NCI-H2029 (cell line): Measurements from ENCODE around the gene ABL2.
"Not testable (repeated sequence)": the region's sequence is repeated elsewhere in the genome, so short reads cannot be mapped to it uniquely, and the experiment has no call there.

Source experiments
- DNase-seq: peaks from one replicate; lab custom pipeline; 2025; lab: John Stamatoyannopoulos, UW

ABL2 gene

GRCh38 chr1:179135168-179135567 lies 94.3 kb downstream of the ABL2 start:
- not testable (repeated sequence) for DNase-seq

DNA sequence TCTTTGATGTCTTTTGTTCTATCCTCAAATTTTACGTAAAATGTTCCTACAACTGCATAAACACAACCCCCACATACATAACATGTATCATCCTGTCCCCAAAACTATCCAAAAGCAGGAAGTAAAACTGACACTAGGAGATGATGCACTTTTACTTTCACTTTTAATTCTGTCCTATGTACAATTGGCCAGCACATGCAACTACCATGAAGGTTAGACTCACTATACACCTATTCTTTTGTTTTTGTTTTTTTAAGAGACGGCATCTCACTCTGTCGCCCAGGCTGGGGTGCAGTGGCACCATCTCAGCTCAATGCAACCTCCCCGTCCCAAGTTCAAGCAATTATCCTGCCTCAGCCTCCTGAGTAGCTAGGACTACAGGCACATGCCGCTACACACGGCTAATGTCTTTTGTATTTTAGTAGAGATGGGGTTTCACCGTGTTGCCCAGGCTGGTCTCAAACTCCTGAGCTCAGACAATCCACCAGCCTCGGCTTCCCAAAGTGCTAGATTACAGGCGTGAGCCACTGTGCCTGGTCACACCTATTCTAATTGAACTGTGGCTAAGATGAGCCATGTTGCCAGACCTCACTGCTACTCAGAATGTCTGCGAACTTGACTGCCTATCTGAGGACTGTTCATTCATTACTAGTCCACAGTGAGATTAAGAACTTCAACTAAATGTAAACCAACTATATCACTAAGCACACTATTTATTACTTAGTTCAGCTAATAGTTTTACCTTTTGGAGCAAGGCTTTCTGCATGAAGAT lies 99.6 kb downstream of the ABL2 start:
- no peak for DNase-seq

DNA sequence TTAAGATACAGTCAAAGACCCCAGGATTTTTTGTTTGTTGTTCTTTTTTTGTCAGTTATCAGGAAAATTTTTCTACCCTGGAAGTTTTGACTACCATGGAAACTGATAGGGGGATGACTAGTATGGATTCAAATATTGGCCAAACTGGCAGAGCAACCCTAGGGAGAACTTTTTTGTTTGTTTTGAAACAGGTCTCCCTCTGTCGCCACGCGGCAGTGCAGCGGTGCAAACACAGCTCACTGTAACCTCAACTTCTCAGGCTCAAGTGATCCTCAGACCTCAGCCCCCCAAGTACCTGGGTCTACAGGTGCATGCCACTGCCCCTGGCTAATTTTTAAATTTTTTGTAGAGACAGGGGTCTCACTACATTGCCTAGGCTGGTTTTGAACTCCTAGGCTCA lies 101.0 kb downstream of the ABL2 start:
- DNase-seq = no peak

- no peak for DNase-seq
These were observed 102.1 kb downstream of the ABL2 start for GRCh38 chr1:179127163-179127895.

DNA sequence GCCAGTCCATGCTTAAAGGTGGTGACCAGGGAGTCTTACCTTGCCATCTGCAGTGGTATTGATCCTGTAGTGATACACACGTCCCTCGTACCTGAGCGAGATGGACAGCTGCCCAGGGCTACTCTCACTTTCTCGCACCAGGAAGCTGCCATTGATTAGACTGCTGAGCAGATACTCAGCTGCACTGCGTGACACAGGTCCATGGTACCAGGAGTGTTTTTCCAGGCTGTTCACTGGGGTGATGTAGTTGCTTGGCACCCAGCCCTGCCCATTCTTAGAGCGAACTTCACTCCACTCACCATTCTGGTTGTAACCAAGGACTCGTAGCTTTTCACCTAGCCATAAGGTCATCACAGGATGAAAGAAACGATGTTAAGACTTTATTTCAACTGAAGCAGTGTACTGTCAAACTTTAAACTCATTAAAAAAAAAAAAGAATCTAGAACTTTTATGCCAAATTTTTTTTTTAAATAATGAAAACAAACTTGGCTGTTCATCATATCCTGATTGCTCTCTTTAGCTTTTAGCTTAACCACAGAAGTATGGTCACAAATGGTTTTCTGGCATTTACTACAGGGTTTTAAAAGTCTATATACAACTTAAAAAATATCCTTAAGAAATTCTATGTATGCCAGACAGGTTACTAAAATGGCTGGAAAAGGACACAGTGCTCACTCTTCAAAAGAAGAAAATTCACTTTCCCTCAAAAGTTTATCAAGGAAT lies 103.0 kb downstream of the ABL2 start:
- no peak for DNase-seq

DNA sequence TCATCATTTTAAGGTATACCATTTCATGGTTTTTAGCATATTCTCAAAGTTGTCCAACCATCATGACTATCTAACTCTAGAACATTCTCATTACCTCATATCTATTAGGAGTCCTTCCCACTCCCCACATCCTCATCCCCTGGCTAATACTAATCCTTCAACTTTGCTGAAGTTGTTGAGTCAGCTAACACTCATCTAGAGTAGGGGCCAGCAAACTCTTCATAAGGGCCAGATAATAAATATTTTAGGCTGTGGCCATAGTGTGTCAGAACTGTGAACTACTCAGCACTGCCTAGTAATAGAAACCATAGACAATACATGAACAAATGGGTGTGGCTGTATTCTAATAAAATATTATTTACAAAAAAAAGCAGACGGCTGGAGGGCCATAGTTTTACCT lies 104.6 kb downstream of the ABL2 start:
- no peak for DNase-seq

GRCh38 chr1:179121159-179121938 lies 108.1 kb downstream of the ABL2 start:
- no peak for DNase-seq

DNA sequence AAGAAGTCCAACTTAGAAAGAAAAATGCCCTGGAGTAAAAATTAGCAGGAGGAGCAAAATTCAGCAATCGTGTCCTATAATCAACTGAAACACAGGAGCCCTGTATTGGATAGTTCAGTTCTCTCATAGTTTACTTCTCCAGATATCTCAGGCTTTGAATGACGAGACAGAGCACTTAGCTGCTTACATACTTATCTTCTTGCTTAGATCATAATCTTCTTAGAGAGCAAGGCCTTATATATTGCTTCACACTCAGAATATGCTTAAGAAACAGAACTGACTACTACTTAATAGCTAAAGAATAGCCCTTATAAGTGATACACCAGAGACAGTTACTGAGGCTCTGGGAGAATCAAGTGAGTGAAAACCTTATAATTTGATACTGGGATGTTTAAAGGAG lies 108.7 kb downstream of the ABL2 start:
- no peak for DNase-seq

GRCh38 chr1:179119513-179119912 lies 110.0 kb downstream of the ABL2 start:
- DNase-seq = no peak

DNA sequence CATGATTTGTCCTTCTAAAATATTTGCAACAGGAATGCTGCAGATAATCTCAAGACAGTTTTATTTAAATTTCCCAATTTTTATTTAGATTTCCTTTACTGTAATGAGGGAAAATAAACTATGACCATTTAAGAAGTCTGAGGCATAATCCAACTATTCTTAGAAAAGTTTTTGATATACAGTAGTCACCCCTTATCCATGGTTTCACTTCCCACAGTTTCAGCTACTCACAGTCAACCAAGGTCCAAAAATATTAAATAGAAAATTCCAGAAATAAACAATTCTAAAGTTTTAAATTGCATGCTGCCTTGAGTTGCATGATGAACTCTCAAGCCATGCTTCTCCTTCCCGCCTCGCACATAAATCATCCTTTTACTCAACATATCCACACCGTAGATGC lies 114.3 kb downstream of the ABL2 start:
- no peak for DNase-seq

DNA sequence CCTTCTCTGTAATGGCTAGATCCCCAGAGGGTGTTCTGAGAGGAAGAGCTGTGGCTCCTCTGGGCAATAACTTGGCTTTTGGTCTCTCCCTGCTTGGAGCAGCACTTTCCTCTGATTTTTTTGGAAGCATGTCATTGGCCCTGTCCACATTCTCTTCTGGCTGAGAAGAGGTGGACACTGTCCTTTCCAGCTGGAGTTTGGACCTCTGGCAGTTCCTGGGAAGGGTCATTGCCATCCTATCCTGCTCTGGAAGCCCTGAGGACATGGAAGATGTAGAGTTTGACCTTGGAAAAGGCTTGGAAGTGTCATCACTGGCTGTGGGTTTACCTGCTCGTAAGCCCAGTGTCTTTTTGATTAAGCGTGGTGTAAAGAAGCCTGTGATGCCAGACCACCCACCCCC lies 120.8 kb downstream of the ABL2 start:
- DNase-seq = no peak

- no peak for DNase-seq
These were observed 121.5 kb downstream of the ABL2 start for GRCh38 chr1:179107706-179108629.

- no peak for DNase-seq
These were observed 124.1 kb downstream of the ABL2 start for GRCh38 chr1:179105393-179105792.

DNA sequence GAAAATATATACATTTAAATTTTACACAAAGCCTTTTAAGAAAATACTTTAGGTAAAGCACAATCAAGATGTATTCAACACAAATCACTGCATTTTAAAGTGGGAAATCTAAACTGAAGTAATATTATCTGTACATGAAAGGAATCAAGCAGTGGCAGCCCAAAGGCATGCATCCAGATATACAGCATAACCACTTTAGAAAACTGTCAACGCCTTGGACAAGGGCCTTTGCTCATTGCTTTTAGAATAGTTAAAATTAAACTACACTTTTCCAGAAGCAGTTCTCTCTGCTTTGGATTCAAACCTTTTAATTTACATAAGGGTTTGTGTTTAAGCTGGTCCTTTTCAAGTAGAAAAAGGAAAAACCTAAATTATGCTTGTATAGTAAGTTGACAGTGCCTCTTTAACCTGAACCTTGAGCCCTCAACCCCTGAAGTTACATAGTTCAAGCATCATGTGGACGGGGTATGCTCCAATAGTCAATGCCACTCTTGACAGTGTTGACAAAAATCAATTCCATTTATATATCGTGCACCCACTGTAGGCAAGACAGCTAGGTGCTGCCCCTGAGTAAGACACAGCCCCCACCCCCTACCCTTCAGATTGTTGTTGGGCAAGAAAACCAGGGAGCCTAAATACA lies 124.7 kb downstream of the ABL2 start:
- DNase-seq = no peak

GRCh38 chr1:179103999-179104398 lies 125.5 kb downstream of the ABL2 start:
- no peak for DNase-seq

- no peak for DNase-seq
These were observed 127.9 kb downstream of the ABL2 start for GRCh38 chr1:179101566-179101965.

- no peak for DNase-seq
These were observed 129.6 kb downstream of the ABL2 start for GRCh38 chr1:179099891-179100290.

- no peak for DNase-seq
These were observed 133.6 kb downstream of the ABL2 start for GRCh38 chr1:179095924-179096323.

- no peak for DNase-seq
These were observed 134.1 kb downstream of the ABL2 start for GRCh38 chr1:179095377-179095776.

GRCh38 chr1:179094818-179095217 lies 134.7 kb downstream of the ABL2 start:
- DNase-seq = no peak
